Stimulated activated CD4-positive, alpha-beta T cell treated with anti-CD3 and anti-CD28 coated beads, TNF-alpha, amount 100 ng/mL, for 4 hours (primary cell): ENCODE measurements around the gene TBL3.
A peak's percentile ranks its signal among the peaks of the same experiment; 100 is the strongest.

Experiments
- DNase-seq, 3 experiments: peaks; one replicate each; pipeline ENCODE4 v3.0.0-alpha.2; 2020; ENCODE audit warnings: low read depth in 3 of 3

TBL3 gene

GRCh38 chr16:2015117-2015946 is 43.5 kb downstream of the TBL3 start:
- no peak for DNase-seq

- no peak for DNase-seq
These were observed 44.0 kb downstream of the TBL3 start for GRCh38 chr16:2015947-2016208.

- DNase-seq: no peak
These were observed 44.6 kb downstream of the TBL3 start for GRCh38 chr16:2016407-2016922.

GRCh38 chr16:2019518-2019920 is 47.7 kb downstream of the TBL3 start, which contains the start of gene NPW:
Gene NPW, plus strand, starts transcription at chr16:2019785.
- no peak for DNase-seq

- no peak for DNase-seq
These were observed 48.3 kb downstream of the TBL3 start for GRCh38 chr16:2019921-2020831.

GRCh38 chr16:2022723-2023091 is 50.9 kb downstream of the TBL3 start:
- DNase-seq: no peak

GRCh38 chr16:2023092-2024031 is 51.5 kb downstream of the TBL3 start:
- DNase-seq: peak; percentile 93 to 98 (median 94)

- no peak for DNase-seq
These were observed 52.2 kb downstream of the TBL3 start for GRCh38 chr16:2024032-2024420.

- no peak for DNase-seq
These were observed 53.4 kb downstream of the TBL3 start for GRCh38 chr16:2025251-2025650.

- no peak for DNase-seq
These were observed 54.1 kb downstream of the TBL3 start for GRCh38 chr16:2025878-2026460.

GRCh38 chr16:2026461-2027023 is 54.7 kb downstream of the TBL3 start, which contains the start of gene NHERF2:
Gene NHERF2, plus strand, starts transcription at chr16:2026902. Its CDS starts 104 bp downstream, at chr16:2027006.
- DNase-seq: no peak

- DNase-seq: no peak
These were observed 55.5 kb downstream of the TBL3 start for GRCh38 chr16:2027024-2028010.

- no peak for DNase-seq
These were observed 56.3 kb downstream of the TBL3 start for GRCh38 chr16:2028146-2028545.

GRCh38 chr16:2028620-2029220 is 56.9 kb downstream of the TBL3 start:
- no peak for DNase-seq

- no peak for DNase-seq
These were observed 57.5 kb downstream of the TBL3 start for GRCh38 chr16:2029350-2029749.

- no peak for DNase-seq
These were observed 58.2 kb downstream of the TBL3 start for GRCh38 chr16:2030036-2030435.

- DNase-seq: no peak
These were observed 59.3 kb downstream of the TBL3 start for GRCh38 chr16:2031081-2031577.
